ENCODE results near the gene ANO1.
A peak's percentile ranks its signal among the peaks of the same experiment; 100 is the strongest.
"Not testable (repeated sequence)": the region's sequence is repeated elsewhere in the genome, so short reads cannot be mapped to it uniquely, and the experiment has no call there.

Gene ANO1

DNA sequence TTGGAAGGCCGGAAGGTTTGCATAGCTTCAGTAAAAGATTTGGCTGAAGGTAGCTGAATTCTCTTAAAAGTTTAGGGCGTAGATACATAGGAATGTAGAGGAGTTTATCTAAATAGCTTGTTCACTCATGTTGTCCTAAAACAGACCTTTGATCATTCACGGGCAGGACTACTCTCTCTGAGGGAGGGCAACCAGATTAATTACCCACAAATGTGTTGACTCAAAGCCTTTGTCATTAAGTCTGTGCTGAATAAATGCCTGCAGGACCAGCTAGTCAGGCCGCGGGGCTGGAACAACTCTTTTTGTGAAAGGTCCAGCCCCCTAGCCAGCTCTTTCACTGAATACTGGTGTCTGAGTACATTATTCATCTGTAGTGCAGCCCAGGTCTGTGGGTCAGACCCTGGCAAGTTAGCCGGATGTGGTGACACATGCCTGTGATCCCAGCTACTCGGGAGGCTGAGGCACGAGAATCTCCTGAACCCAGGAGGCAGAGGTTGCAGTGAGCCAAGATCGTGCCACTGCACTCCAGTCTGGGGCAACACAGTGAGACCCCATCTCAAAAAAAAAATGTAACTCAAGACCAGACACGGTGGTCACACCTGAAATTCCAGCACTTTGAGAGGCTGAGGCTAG, 122.2 kb downstream of the ANO1 start:
- no peak for DNase-seq

DNA sequence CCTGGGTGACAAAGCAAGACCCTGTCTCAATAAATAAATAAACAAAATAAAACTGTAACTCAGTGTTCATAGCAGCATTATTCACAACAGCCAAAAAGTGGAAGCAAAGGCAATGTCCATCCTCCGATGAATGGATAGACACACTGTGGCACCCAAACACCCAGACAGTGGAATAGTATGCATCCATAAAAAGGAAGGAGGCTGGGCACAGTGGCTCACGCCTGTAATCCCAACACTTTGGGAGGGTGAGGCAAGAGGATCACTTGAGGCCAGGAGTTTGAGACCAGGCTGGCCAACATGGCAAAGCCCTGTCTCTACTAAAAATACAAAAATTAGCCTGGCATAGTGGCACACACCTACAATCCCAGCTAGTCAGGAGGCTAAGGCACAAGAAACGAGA, 122.9 kb downstream of the ANO1 start:
- not testable (repeated sequence) for DNase-seq

- peak; percentile 80 for DNase-seq
These were observed 124.1 kb downstream of the ANO1 start for GRCh38 chr11:70201882-70202861.

GRCh38 chr11:70202920-70203750, 125.0 kb downstream of the ANO1 start, which contains the start of gene FADD:
Gene FADD (plus strand): TSS chr11:70203296. CDS start chr11:70203460, 164 bp downstream.
- DNase-seq, result peak; percentile 100

DNA sequence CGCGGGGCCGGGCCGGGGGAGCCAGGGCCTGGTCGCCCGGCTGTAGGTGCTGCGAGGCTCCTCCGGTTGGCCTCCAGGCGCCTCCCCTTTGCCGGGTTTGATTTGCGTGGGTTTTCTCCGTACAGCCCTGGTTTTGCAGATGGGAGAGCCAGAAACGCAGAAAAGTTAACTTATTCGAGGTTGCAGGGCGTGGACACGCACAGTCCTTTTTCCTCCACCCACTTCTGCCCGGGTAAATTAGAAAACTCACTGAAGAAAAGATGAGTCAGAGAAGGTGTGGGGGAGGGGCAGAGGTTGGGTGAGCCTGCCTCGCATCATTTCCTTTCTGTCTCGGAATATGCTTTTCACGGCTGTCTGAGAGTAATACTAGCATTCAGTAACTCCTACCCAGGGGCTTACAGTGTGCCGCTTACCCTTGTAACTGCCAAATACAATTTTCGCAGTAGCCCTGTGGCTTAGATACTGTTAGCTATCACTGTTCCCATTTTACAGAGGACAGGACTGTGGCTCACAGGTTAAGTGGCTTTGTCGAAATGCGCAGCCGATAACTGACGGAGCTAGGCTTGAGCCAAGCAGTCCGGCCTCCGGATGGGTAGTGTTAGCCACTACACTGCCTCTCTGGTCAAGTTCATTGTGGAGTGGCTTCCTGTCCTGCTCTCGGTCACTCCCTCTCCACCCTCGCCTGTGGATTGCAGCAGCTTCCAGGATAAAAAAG, 125.8 kb downstream of the ANO1 start:
- DNase-seq, result peak; percentile 98

DNA sequence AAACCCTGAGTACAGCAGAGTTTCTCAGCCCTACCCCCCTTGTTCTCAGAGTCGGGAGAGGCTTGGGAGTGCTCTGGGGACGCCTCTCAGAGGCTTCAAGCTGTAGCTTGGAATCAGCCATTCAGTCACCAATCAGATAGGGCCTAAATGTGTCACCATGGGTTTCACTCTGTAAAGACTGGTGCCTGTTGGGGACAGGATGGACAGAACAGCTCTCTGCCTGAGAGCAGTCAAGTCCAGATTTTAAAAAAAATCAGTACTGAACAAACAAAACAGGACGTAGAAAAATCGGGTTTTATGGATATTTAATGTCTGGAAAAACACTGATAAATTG, 126.3 kb downstream of the ANO1 start:
- peak; percentile 94 for DNase-seq

- no peak for DNase-seq
These were observed 127.1 kb downstream of the ANO1 start for GRCh38 chr11:70205049-70205725.

GRCh38 chr11:70205766-70206165, 127.6 kb downstream of the ANO1 start:
- DNase-seq, result no peak

GRCh38 chr11:70206226-70206981, 128.3 kb downstream of the ANO1 start:
- DNase-seq, result no peak

DNA sequence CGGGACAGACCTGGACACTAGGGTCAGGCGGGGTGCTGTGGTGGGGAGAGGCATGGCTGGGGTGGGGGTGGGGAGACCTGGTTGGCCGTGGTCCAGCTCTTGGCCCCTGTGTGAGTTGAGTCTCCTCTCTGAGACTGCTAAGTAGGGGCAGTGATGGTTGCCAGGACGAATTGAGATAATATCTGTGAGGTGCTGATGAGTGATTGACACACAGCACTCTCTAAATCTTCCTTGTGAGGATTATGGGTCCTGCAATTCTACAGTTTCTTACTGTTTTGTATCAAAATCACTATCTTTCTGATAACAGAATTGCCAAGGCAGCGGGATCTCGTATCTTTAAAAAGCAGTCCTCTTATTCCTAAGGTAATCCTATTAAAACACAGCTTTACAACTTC, 128.9 kb downstream of the ANO1 start:
- no peak for DNase-seq

DNA sequence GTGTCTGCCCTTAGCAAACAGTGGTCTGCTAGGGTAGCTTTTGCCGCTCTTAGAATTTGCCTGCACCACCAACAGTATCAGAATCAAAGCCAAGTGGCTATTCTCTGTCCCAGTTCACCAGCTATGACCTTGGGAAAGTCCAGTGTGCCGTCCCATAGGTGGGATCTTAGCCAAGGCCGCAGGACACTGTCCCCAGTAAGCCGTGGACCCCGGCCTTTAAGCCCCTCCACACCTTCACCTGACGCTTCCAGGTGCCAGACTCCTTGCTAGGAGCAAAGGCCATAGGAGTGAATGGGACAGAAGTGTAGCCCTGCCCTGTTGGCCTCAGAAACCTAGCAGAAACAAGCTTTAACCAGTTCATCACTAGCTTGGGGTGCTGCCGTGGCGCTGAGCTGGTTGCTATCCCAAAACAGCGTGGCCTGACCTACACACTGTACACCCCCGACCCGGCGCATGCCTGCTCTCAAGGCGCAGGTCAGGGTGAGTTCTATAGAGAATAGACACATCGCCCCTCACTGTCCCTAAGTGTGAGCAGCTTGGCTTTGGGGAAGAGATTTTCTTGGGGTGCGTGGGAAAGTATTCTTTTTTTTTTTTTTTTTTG, 129.5 kb downstream of the ANO1 start:
- DNase-seq, result no peak

DNA sequence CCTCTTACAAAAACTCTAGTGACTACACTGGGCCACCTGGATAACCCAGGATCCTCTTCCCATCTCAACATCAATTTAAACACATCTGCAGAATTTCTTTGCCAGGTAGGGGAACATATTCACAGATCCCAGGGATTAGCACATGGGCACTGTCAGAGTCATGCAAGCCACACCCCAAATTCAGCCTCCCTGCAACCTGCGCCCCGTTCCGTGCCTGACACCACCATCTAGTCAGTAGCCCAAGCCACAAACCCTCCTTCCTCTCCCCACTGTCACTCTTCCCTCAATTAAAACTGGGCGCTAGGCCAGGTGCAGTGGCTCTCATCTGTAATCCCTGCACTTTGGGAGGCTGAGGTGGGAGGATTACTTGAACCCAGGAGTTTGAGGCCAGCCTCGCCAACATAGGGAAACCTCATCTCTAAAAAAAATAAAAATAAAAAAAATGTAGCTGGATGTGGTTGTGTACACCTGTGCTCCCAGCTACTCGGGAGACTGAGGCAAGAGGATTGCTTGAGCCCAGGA, 131.3 kb downstream of the ANO1 start:
- no peak for DNase-seq

DNA sequence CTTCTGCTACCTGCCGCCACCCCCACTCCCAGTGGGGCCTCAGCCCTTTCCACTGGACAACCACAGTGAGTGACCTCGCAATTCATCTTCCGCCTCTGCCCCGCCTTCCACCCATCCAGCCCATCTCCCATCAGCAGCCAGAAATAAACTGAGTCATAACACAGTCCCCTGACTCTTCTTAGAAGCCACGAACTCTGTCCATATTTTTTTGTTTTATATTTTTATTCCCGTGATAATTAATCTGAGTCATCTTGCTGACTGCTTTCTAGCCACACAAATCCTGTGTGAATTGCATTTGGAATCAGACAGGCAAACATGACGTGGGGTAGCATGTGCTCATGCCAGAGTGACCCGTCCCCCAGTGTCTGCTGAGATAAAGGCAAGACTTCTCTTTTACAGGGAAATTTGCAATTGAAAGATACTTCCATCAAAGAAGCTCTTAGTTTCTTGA, 132.0 kb downstream of the ANO1 start:
- DNase-seq, result peak; percentile 52

DNA sequence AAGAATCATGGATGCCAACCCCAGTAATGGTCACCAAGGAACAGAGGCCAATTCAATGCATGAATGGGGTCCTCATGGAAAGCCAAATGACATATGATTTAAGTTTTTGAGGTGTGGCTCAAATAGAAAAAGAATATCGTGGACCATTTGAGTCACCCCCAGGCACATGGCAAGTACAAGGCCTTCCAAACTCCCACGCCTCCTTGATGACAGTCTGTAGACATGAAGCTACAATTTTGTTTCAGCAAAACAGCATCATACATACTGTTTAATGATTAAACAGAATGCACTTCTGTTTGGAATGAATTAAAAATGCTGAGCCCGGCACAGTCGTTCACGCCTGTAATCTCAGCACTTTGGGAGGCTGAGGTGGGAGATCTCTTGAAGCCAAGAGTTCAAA, 132.4 kb downstream of the ANO1 start:
- DNase-seq, result no peak

GRCh38 chr11:70212227-70212811, 134.2 kb downstream of the ANO1 start:
- no peak for DNase-seq

- not testable (repeated sequence) for DNase-seq
These were observed 139.3 kb downstream of the ANO1 start for GRCh38 chr11:70217388-70217787.

DNA sequence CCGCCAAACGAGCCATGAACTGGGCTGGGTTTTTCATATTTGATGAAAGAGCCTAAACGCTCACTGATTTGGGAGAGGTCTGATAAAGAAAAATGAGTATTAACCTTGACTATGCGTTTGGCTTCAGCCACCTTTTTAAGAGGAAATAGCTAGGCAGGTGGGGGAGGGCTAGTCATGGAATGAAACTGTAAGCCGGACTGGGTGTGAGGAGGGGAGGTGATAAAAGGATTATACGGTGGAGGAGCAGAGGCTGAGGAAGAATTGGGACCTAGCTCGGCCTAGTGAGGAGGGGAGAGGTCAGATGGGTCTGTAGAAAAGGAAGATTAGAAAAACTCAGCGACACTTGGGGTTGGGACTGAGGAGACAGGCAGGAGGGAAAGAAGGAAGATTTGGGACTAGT, 140.0 kb downstream of the ANO1 start:
- DNase-seq, result not testable (repeated sequence)

- no peak for DNase-seq
These were observed 142.0 kb downstream of the ANO1 start for GRCh38 chr11:70220136-70220535.

- DNase-seq, result no peak
These were observed 142.8 kb downstream of the ANO1 start for GRCh38 chr11:70220920-70221319.

DNA sequence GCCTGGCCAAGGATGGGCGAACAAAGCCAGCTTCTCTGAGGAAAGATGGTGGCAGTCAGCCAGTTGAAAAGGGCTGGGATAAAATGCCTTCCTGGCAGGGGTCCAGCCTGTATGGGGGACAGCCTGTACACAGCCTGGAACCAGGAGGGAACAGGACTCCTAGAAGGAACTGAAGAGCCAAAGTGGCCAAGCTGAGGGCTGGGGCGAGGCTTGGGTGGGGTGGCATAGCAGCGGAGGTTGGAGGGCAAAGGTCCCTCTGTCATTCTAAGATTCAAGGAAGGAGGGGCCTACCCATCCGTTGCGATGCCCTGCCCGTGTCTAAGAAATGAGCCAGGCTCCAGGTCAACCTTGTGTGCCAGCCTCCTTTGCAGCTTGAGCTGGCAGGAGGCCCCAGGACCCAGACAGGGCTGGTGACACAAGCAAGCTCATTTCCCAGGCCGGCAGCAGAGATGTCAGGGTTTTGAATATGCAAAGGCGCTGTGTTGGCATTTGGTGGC, 147.6 kb downstream of the ANO1 start:
- no peak for DNase-seq
